Esophagus muscularis mucosa (tissue), 4 donors: ENCODE results near the gene ARL15. TPM values are rescaled to one million over a fixed set of nuclear protein-coding genes. Genes with fewer than 3 reads are reported as not detected.

ENCODE experiments used
- DNase-seq: peaks from one replicate; pipeline ENCODE4 v3.0.0-alpha.2; 2017; ENCODE audit errors: extremely low spot score
- H3K27ac ChIP-seq, 4 donors: fragments of 200-600 bp; sonication (generic); replicated peaks in 1 of 4; 1 replicate in 3 of 4; 2 replicates in 1 of 4; pipeline ENCODE4 v1.5.1; 2016 to 2019; ENCODE audit warnings: mild to moderate bottlenecking in 1 of 4
- H3K27me3 ChIP-seq, 4 donors: fragments of 200-600 bp; sonication (generic); one replicate each; pipeline versions ENCODE4 v1.5.1 to v1.6.0; 2016 to 2019
- H3K36me3 ChIP-seq, 4 donors: fragments of 200-600 bp; sonication (generic); one replicate each; pipeline ENCODE4 v1.5.1; 2016 to 2019
- H3K4me1 ChIP-seq, 4 donors: fragments of 200-600 bp; sonication (generic); one replicate each; pipeline ENCODE4 v1.5.1; 2016 to 2019
- H3K4me3 ChIP-seq, 4 donors: fragments of 200-600 bp; sonication (generic); 1 replicate in 2 of 4; 2 replicates in 2 of 4; pipeline ENCODE4 v1.5.1; 2016 to 2019; ENCODE audit warnings: mild to moderate bottlenecking in 4 of 4, moderate library complexity in 1 of 4
- H3K9me3 ChIP-seq, 4 donors: fragments of 200-600 bp; sonication (generic); 1 replicate in 3 of 4; 2 replicates in 1 of 4; pipeline ENCODE4 v1.5.1; 2016 to 2019
- EP300 ChIP-seq: sonication (generic); formaldehyde crosslinking; IDR thresholded peaks from one replicate; pipeline ENCODE4 v1.6.1; 2017; ENCODE audit warnings: antibody characterized with exemption
- POLR2A ChIP-seq: fragments of 450-650 bp; IDR thresholded peaks from one replicate; pipeline ENCODE4 v1.6.1; 2017; ENCODE audit warnings: antibody characterized with exemption, moderate library complexity, mild to moderate bottlenecking, low read depth
- POLR2AphosphoS5 ChIP-seq, 2 donors: sonication (generic); formaldehyde crosslinking; IDR thresholded peaks; one replicate each; pipeline ENCODE4 v1.6.1; 2017; ENCODE audit warnings: antibody characterized with exemption in 2 of 2
- WGBS: methylation state at CpG from one replicate; pipeline ENCODE4 v1.1.5; 2018; 5-methylcytosine and 5-hydroxymethylcytosine counted together
- intact Hi-C: fragments of 100-400 bp; cut with DNase I; formaldehyde crosslinking; loops from one replicate; pipeline ENCODE4 v1.15.1; 2023
- total RNA-seq, 4 donors: library from RNA; depleted of rRNA; stranded (reverse); fragments of >200 nt; gene quantifications; one replicate each; pipeline versions ENCODE4 v1.1.0 to v1.2.1, GENCODE V29; 2016
- TF ChIP-seq, protein P1 (sequence below), 3 experiments: fragments of 200-600 bp in 2 of 3; fragments of 450-650 bp in 1 of 3; sonication (generic) in 2 of 3; IDR thresholded peaks; one replicate each; pipeline ENCODE4 v1.5.1; 2017 to 2019; ENCODE audit warnings: antibody characterized with exemption in 3 of 3, mild to moderate bottlenecking in 2 of 3, moderate library complexity in 1 of 3

ARL15 gene
- total RNA-seq, 4 donors from 2014 or later: 11.6 to 21.6 (median 16.5) TPM

DNA sequence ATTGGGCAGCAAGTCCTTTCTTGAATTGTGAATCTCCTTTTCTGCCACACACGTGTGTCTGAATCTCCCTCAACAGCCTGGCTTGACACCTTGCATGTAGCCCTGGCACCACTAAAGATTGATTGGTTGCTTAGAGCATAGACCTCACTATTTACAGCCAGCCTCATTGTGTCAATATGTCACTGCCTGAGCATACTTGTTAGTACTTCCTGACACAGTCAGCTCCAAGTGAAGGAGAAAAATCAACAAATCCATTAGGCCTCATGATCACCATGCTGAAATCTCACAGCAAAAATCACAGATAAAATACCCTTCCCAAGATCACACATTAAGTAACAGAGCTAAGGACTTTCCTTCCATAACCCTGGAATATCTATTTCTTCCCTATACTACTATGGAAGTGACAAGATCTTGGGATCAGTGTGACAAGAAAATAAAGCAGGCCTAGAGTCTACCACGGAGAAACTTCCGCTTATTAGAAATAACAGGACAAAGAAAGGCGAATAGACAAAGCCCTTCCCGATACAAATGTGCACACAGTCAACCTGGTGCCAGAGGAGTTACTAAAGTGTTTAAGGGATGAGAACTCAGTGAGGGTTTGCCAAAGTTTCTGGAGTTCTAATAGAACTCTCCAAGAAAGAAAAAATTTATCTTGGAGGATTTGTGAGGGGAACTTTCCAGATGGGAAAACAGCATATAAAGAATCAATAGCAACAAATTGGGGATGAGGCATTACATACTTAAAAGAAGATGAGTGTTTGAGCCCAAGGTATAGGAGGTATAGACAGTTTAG is 5.6 kb upstream of the ARL15 start:
- Histone ChIP-seq H3K27me3 (no peaks in the 10 kb centered on the region), H3K9me3 (no peaks in the 10 kb centered on the region), H3K4me1 (peaks cover 0 to 12% (median 9%) of the 10 kb centered on the region in 4 donors), H3K36me3 (no peaks in the 10 kb centered on the region), H3K4me3 (no peak overlapping the region), H3K27ac (no peak overlapping the region)
- TF ChIP-seq, protein P1, sequence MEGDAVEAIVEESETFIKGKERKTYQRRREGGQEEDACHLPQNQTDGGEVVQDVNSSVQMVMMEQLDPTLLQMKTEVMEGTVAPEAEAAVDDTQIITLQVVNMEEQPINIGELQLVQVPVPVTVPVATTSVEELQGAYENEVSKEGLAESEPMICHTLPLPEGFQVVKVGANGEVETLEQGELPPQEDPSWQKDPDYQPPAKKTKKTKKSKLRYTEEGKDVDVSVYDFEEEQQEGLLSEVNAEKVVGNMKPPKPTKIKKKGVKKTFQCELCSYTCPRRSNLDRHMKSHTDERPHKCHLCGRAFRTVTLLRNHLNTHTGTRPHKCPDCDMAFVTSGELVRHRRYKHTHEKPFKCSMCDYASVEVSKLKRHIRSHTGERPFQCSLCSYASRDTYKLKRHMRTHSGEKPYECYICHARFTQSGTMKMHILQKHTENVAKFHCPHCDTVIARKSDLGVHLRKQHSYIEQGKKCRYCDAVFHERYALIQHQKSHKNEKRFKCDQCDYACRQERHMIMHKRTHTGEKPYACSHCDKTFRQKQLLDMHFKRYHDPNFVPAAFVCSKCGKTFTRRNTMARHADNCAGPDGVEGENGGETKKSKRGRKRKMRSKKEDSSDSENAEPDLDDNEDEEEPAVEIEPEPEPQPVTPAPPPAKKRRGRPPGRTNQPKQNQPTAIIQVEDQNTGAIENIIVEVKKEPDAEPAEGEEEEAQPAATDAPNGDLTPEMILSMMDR (IDR thresholded peaks at IDR 0.05): no peak
- TF ChIP-seq POLR2A: no peak
- no peak for TF ChIP-seq EP300
- no peak for TF ChIP-seq POLR2AphosphoS5 (IDR thresholded peaks at IDR 0.05)
- WGBS: 85% methylated on average over 5 of the region's 5 CpGs
- intact Hi-C loops: no loop called here
- DNase-seq: no peak

DNA sequence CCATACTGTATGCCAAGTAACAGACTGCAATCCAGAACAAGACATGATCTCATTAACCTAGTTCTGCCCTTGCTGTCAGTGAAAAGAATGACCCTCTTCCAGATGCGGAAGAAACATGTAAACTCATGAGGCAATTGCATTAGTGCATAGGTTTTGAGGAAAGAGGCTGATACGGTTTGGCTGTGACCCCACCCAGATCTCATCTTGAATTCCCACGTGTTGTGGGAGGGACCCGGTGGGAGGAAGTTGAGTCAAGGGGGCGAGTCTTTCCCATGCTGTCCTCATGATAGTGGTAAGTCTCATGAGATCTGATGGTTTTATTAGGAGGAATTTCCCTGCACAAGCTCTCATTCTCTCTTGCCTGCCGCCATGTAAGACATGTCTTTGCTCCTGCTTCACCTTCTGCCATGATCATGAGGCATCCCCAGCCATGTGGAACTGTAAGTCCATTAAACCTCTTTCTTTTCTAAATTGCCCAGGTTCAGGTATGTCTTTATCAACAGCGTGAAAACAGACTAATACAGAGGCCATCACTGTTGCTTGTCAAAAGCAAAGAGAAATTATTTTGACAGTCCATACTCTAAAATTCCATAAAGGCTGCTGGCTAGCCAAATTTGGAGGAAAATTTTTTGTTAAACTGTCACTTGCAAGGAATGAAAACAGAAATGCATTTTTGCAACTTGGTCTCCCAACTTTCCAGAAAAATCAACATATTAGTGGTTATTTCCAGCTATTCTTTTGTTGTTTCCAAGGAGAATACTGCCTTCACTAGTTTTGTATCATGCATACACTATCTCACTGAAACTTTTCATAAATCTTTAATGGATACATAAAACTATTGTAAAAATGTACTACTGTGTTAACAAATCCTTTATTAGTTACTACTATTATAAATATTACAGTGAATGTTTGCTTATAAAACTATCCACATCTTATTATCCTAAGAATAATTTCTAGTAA is 3.2 kb upstream of the ARL15 start:
- Histone ChIP-seq H3K27ac (no peak overlapping the region), H3K36me3 (no peaks in the 10 kb centered on the region), H3K4me3 (no peak overlapping the region), H3K4me1 (peaks cover 7 to 22% (median 19%) of the 10 kb centered on the region in 4 donors), H3K9me3 (no peaks in the 10 kb centered on the region), H3K27me3 (no peaks in the 10 kb centered on the region)
- no peak for DNase-seq
- 79% methylated on average over 7 of the region's 7 CpGs for WGBS
- intact Hi-C loops: loop anchor here (5.0 kb wide), 1 partner anchor 104 kb away; no protein-coding TSS in a partner anchor
- TF ChIP-seq EP300: no peak
- TF ChIP-seq POLR2AphosphoS5 (IDR thresholded peaks at IDR 0.05): no peak
- TF ChIP-seq POLR2A: no peak

DNA sequence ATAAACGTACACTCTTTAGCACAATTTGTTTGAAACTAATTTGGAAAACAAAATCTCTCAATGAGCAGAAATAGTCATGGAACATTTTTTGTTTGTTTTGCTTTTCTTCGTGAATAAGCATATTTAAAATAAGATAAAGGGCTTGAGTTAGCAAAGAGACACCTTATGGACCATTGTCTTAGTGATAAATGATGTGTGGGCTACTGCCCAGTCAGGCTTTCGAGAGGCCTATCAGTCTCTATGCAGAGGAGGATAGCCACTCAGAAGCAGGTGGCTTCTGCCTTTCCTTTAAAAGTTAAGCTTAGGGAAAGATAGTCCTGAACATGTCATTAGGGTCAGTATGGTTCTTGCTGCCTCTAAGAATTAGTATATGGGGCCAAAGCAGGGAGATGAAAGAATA is 2.1 kb upstream of the ARL15 start:
- Histone ChIP-seq H3K36me3 (no peaks in the 10 kb centered on the region), H3K4me3 (no peak overlapping the region), H3K27me3 (no peaks in the 10 kb centered on the region), H3K27ac (no peak overlapping the region), H3K9me3 (no peaks in the 10 kb centered on the region), H3K4me1 (peaks cover 7 to 33% (median 26%) of the 10 kb centered on the region in 4 donors)
- 93% methylated on average over 3 of the region's 3 CpGs for WGBS
- TF ChIP-seq, protein P1 (IDR thresholded peaks at IDR 0.05): no peak
- DNase-seq: no peak
- intact Hi-C loops: loop anchor here (5.0 kb wide), 1 partner anchor 105 kb away; no protein-coding TSS in a partner anchor

DNA sequence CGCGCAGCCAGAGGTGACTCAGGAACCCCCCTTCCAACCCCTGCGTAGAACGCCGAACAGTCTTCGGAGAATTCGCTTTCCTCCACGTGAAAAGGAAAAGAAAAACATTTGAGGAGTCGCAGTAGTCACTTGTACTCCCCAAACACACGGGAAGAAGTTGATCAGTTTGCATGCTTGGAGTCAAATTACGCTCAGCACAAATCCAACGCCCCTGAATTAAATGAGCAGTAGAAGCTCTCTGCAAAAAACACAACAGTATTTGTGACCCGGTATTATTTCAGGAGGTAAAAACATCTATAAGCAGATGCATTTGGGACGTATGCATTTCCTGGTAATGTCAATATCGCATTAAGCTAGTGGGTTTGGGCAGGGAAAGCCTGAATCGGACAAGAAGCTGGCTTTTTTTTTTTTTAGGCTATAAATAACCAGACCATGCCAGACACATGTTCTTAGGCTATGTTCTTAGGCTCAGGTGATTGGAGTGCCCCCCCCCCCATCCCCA is 854 bp upstream of the ARL15 start:
- Histone ChIP-seq H3K4me3 (peak overlapping the region; percentile 84 to 93 (median 90)), H3K27me3 (no peaks in the 10 kb centered on the region), H3K9me3 (no peaks in the 10 kb centered on the region), H3K27ac (peak overlapping the region; percentile 84 to 90 (median 90)), H3K4me1 (peaks cover 7 to 35% (median 26%) of the 10 kb centered on the region in 4 donors), H3K36me3 (no peaks in the 10 kb centered on the region)
- intact Hi-C loops: loop anchor here (5.0 kb wide), 1 partner anchor 106 kb away; no protein-coding TSS in a partner anchor
- no peak for DNase-seq
- TF ChIP-seq EP300 (no peak), POLR2A (no peak), POLR2AphosphoS5 (IDR thresholded peaks at IDR 0.05) (no peak)
- TF ChIP-seq, protein P1 (IDR thresholded peaks at IDR 0.05): no peak
- 0% methylated on average over 14 of the region's 16 CpGs for WGBS
